Keratinocyte (primary cell): Measurements from ENCODE around the gene BOD1L1. TPM values are rescaled to one million over a fixed set of nuclear protein-coding genes. Genes with fewer than 3 reads are reported as not detected.

Source experiments
- DNase-seq: peaks from one replicate; pipeline ENCODE4 v3.0.0-alpha.2; 2011; ENCODE audit warnings: low read depth, missing footprints, low spot score
- FAIRE-seq: peaks from 2 replicates; lab custom pipeline; 2011; peaks lifted over from hg19 to GRCh38; lab: Jason Lieb, UNC
- H2AFZ ChIP-seq: 2 replicates; pipeline ENCODE4 v1.6.0; 2012; ENCODE audit warnings: low read length, control low read depth, inconsistent platforms; ENCODE audit not compliant: control insufficient read depth
- H3K27ac ChIP-seq: 2 replicates; pipeline ENCODE4 v1.5.1; 2011; ENCODE audit warnings: low read length; ENCODE audit not compliant: control insufficient read depth, insufficient read depth
- H3K27me3 ChIP-seq: 3 replicates; pipeline ENCODE4 v1.6.0; 2011; ENCODE audit warnings: low read length; ENCODE audit not compliant: control insufficient read depth, insufficient read depth; ENCODE audit errors: extremely low read depth
- H3K36me3 ChIP-seq, 2 experiments: 2 replicates in 1 of 2; 3 replicates in 1 of 2; pipeline ENCODE4 v1.5.1; 2011; ENCODE audit warnings: low read length in 2 of 2, mild to moderate bottlenecking in 1 of 2; ENCODE audit not compliant: control insufficient read depth in 2 of 2, insufficient read depth in 2 of 2; ENCODE audit errors: extremely low read depth in 1 of 2
- H3K4me1 ChIP-seq: 3 replicates; pipeline ENCODE4 v1.5.1; 2011; ENCODE audit warnings: low read length; ENCODE audit not compliant: control insufficient read depth, insufficient read depth; ENCODE audit errors: extremely low read depth
- H3K4me2 ChIP-seq: 3 replicates; pipeline ENCODE4 v1.6.0; 2011; ENCODE audit warnings: low read depth, low read length; ENCODE audit not compliant: control insufficient read depth, insufficient read depth; ENCODE audit errors: extremely low read depth
- H3K4me3 ChIP-seq, 3 experiments: fragments of 200-600 bp in 1 of 3; sonication (generic) in 1 of 3; 2 replicates in 2 of 3; 3 replicates in 1 of 3; pipeline ENCODE4 v1.5.1; 2011 to 2016; ENCODE audit warnings: low read length in 3 of 3, mild to moderate bottlenecking in 3 of 3, control low read depth in 2 of 3, inconsistent platforms in 1 of 3, low read depth in 1 of 3, mixed read lengths in 1 of 3, mixed run types in 1 of 3, moderate library complexity in 1 of 3; ENCODE audit not compliant: control insufficient read depth in 2 of 3, insufficient read depth in 2 of 3; ENCODE audit errors: extremely low read depth in 1 of 3
- H3K79me2 ChIP-seq: 2 replicates; pipeline ENCODE4 v1.6.0; 2012; ENCODE audit warnings: low read length; ENCODE audit not compliant: control insufficient read depth, insufficient read depth
- H3K9ac ChIP-seq: 3 replicates; pipeline ENCODE4 v1.6.0; 2011; ENCODE audit warnings: low read length; ENCODE audit not compliant: control insufficient read depth, insufficient read depth; ENCODE audit errors: extremely low read depth
- H3K9me1 ChIP-seq: 3 replicates; pipeline ENCODE4 v1.6.0; 2011; ENCODE audit warnings: low read length; ENCODE audit not compliant: control insufficient read depth, insufficient read depth; ENCODE audit errors: extremely low read depth
- H3K9me3 ChIP-seq: 2 replicates; pipeline ENCODE4 v1.5.1; 2012; ENCODE audit warnings: low read depth, low read length; ENCODE audit not compliant: control insufficient read depth
- H4K20me1 ChIP-seq: 3 replicates; pipeline ENCODE4 v1.6.0; 2011; ENCODE audit warnings: low read length; ENCODE audit not compliant: control insufficient read depth, insufficient read depth; ENCODE audit errors: extremely low read depth
- EZH2 ChIP-seq: IDR thresholded peaks from one replicate; pipeline ENCODE4 v1.6.1; 2012; ENCODE audit warnings: inconsistent platforms, mild to moderate bottlenecking, low read length, moderate library complexity
- dilution Hi-C: fragments of 300-500 bp; cut with MboI; formaldehyde crosslinking; loops from one replicate; pipeline ENCODE4 v1.7.0; 2020; ENCODE audit warnings: low sequenced_read_pairs; ENCODE audit not compliant: extremely low pct_ligation_motif_present
- polyA plus RNA-seq, 5 experiments: library from polyadenylated mRNA; depleted of rRNA in 3 of 5; stranded (reverse) in 3 of 5; stranded (forward) in 1 of 5; unstranded in 1 of 5; fragments of >200 nt; gene quantifications; 1 replicate in 1 of 5; 2 replicates in 3 of 5; 3 replicates in 1 of 5; pipeline versions ENCODE4 v1.2.1 to v1.2.3, GENCODE V29; 2011 to 2012; ENCODE audit warnings: missing spikeins in 2 of 5, low read depth in 1 of 5, low replicate concordance in 1 of 5
- TF ChIP-seq, protein P1 (sequence below), 3 experiments: IDR thresholded peaks in 1 of 3; conservative IDR thresholded peaks in 1 of 3; optimal IDR thresholded peaks in 1 of 3; 2 replicates in 2 of 3; 3 replicates in 1 of 3; pipeline versions ENCODE3 to v1.5.1; 2011; ENCODE audit warnings: low read length in 3 of 3, mild to moderate bottlenecking in 3 of 3, moderate library complexity in 2 of 3, control low read depth in 1 of 3, inconsistent platforms in 1 of 3; ENCODE audit not compliant: insufficient read depth in 2 of 3; ENCODE audit errors: extremely low read depth in 1 of 3

BOD1L1 gene
- polyA plus RNA-seq, 1 donor (not counting 4 experiments of a cell fraction or from before 2014, with no cell fraction given): 20.6 TPM

DNA sequence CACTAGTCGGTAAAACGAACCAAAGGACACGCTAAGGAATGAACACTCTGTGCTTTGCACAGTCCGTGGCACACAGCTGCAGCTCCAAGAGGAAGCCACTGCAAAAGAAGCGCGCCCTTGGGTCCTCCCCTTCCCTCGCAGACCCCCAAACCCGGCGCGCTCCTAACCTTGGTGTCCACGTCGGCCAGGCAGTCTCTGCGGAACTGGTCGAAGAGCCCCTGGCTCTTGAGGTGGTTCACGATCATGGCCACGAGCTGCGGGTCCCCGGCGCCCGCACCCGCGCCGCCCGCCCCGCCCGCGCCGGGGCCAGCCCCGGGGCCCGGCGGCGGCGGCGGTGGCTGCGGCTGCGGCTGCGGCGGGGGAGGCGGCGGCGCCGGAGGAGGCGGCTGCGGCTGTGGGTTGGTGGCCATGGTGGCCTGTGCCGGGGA lies 333 bp downstream of the BOD1L1 start:
- Histone ChIP-seq H2AFZ (peak overlapping the region; percentile 98), H3K4me2 (peak overlapping the region; percentile 99), H3K27ac (peak overlapping the region; percentile 88), H3K27me3 (no peaks in the 10 kb centered on the region), H3K9ac (peak overlapping the region; percentile 97), H3K4me1 (peaks cover 15% of the 10 kb centered on the region), H3K36me3 (no peaks in the 10 kb centered on the region), H3K9me1 (no peaks in the 10 kb centered on the region), H3K79me2 (peaks cover 51% of the 10 kb centered on the region), H3K4me3 (peak overlapping the region; percentile 77 to 96 (median 93)), H3K9me3 (no peaks in the 10 kb centered on the region), H4K20me1 (no peaks in the 10 kb centered on the region)
- dilution Hi-C loops: no loop called here
- FAIRE-seq (no peak), DNase-seq (no peak)
- no peak for TF ChIP-seq EZH2
- TF ChIP-seq, protein P1, sequence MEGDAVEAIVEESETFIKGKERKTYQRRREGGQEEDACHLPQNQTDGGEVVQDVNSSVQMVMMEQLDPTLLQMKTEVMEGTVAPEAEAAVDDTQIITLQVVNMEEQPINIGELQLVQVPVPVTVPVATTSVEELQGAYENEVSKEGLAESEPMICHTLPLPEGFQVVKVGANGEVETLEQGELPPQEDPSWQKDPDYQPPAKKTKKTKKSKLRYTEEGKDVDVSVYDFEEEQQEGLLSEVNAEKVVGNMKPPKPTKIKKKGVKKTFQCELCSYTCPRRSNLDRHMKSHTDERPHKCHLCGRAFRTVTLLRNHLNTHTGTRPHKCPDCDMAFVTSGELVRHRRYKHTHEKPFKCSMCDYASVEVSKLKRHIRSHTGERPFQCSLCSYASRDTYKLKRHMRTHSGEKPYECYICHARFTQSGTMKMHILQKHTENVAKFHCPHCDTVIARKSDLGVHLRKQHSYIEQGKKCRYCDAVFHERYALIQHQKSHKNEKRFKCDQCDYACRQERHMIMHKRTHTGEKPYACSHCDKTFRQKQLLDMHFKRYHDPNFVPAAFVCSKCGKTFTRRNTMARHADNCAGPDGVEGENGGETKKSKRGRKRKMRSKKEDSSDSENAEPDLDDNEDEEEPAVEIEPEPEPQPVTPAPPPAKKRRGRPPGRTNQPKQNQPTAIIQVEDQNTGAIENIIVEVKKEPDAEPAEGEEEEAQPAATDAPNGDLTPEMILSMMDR (optimal IDR thresholded peaks at IDR 0.05 in 1 of 3, IDR thresholded peaks at IDR 0.05 in 1 of 3, conservative IDR thresholded peaks at IDR 0.05 in 1 of 3; ENCODE audit: extremely low read depth in 1 of 3, insufficient read depth in 2 of 3, low read length in 3 of 3): no peak

- TF ChIP-seq, protein P1 (optimal IDR thresholded peaks at IDR 0.05 in 1 of 3, IDR thresholded peaks at IDR 0.05 in 1 of 3, conservative IDR thresholded peaks at IDR 0.05 in 1 of 3; ENCODE audit: extremely low read depth in 1 of 3, insufficient read depth in 2 of 3, low read length in 3 of 3): no peak
- TF ChIP-seq EZH2: no peak
- Histone ChIP-seq H3K79me2 (peaks cover 54% of the 10 kb centered on the region), H3K9me3 (no peaks in the 10 kb centered on the region), H4K20me1 (no peaks in the 10 kb centered on the region), H2AFZ (peak overlapping the region; percentile 16), H3K36me3 (no peaks in the 10 kb centered on the region), H3K4me1 (peaks cover 15% of the 10 kb centered on the region), H3K9me1 (no peaks in the 10 kb centered on the region), H3K27me3 (no peaks in the 10 kb centered on the region), H3K4me3 (peak overlapping the region; percentile 77 to 93 (median 83)), H3K27ac (peak overlapping the region; percentile 88), H3K9ac (peak overlapping the region; percentile 97), H3K4me2 (peak overlapping the region; percentile 99)
- FAIRE-seq: peak; percentile 58
- dilution Hi-C loops: no loop called here
- DNase-seq: no peak
These were observed 890 bp downstream of the BOD1L1 start for GRCh38 chr4:13626492-13627177.
